ENCODE data around the gene NOTUM. TPM values are rescaled to one million over a fixed set of nuclear protein-coding genes. Genes with fewer than 3 reads are reported as not detected.

Gene NOTUM
- total and polyA plus RNA-seq, 2 experiments from 2014 or later: 0.29 to 1.6 TPM

DNA sequence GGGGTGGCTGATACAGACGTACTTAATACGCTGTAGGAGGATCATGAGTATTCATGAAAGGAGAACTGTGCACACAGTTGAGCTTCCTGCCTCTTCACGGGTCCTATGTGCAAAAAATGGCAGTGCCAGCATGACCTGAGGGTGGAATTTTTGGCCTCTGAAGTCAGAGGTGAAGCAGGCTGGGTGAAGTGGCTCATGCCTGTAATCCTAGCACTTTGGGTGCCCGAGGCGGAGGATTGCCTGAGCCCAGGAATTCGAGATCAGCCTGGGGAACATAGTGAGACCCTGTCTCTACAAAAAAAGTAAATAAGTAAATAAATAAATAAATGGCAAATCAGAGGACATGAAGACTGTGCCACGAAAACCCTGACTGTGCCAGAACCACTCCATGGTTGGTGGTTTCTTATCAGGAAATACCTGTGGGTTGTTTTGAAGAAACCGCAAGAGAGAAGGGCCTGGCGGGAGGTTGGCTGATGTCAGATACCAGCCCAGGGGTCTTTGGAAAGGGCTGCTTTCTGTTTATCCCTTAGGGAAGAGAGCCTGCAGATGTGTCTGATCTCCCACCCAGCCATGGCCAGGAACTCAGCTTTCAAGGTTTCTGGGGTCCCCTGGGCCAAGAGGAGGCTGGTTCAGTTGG is 19.8 kb upstream of the NOTUM start (continued):
- TF ChIP-seq ZNF462 (CRISPR knock-in tag; IDR thresholded peaks at IDR 0.05) (no peak), EZH2phosphoT487 (IDR thresholded peaks at IDR 0.05; ENCODE audit: unreplicated experiment) (no peak), JUNB (IDR thresholded peaks at IDR 0.05; ENCODE audit: unreplicated experiment) (no peak)

DNA sequence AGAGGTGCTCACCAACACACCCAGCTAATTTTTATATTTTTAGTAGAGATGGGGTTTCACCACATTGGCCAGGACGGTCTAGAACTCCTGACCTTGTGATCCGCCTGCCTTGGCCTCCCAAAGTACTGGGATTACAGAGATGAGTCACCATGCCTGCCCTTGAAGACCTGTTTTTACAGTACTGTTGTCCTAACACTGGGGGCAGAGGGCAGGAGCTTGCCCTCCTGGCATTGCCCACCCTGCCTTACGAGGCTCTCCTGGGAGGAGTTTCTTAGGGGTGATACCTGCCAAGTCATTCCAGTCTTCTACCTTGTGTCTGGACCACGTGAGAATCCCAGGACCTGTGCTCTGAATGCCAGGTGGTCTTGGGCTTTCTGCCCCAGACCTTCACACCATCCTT is 19.1 kb upstream of the NOTUM start:
- H3K36me3 Mint-ChIP-seq (ENCODE audit: low read depth): peaks cover 41% of the 10 kb centered on the region
- peaks cover 20% of the 10 kb centered on the region for H3K27me3 ChIP-seq (ENCODE audit: insufficient read depth)
- no peak for TF ChIP-seq NANOG (IDR thresholded peaks at IDR 0.05; ENCODE audit: borderline replicate concordance)
- no peak for TF ChIP-seq ZNF331 (CRISPR knock-in tag; IDR thresholded peaks at IDR 0.05; ENCODE audit: low read depth)
- no peak for TF ChIP-seq ZNF462 (CRISPR knock-in tag; IDR thresholded peaks at IDR 0.05)
- no peak for TF ChIP-seq ZNF114 (CRISPR knock-in tag; IDR thresholded peaks at IDR 0.05)
- TF ChIP-seq CREB1 (CRISPR knock-in tag; IDR thresholded peaks at IDR 0.05; ENCODE audit: low read depth): no peak
- TF ChIP-seq, protein P1, sequence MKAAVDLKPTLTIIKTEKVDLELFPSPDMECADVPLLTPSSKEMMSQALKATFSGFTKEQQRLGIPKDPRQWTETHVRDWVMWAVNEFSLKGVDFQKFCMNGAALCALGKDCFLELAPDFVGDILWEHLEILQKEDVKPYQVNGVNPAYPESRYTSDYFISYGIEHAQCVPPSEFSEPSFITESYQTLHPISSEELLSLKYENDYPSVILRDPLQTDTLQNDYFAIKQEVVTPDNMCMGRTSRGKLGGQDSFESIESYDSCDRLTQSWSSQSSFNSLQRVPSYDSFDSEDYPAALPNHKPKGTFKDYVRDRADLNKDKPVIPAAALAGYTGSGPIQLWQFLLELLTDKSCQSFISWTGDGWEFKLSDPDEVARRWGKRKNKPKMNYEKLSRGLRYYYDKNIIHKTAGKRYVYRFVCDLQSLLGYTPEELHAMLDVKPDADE (IDR thresholded peaks at IDR 0.05): no peak

More for the DNA sequence above, 19.1 kb upstream of the NOTUM start:
- Histone ChIP-seq H3K4me2 (no peak overlapping the region), H3K27ac (ENCODE audit: low read depth) (no peak overlapping the region), H2AFZ (no peak overlapping the region), H3K4me1 (ENCODE audit: insufficient read depth) (no peaks in the 10 kb centered on the region), H4K20me1 (replicated peaks; ENCODE audit: insufficient read depth) (no peaks in the 10 kb centered on the region; the same call in 1 of the 2 replicates), H3F3A (replicated peaks; ENCODE audit: low read depth) (peaks cover 4% of the 10 kb centered on the region; the same call in 1 of the 2 replicates), H3K79me2 (replicated peaks; ENCODE audit: insufficient read depth) (peaks cover 9% of the 10 kb centered on the region), H3K9me2 (ENCODE audit: insufficient read depth) (no peaks in the 10 kb centered on the region), H3K4me3 (no peak overlapping the region), H3K36me3 (ENCODE audit: insufficient read depth) (peaks cover 4% of the 10 kb centered on the region; the same call in 1 of the 2 replicates)
- DNase-seq (ENCODE audit: low spot score) (no peak), ATAC-seq (no peak)
- Mint-ChIP-seq H3K27me3 (ENCODE audit: insufficient read depth, low read depth, poor library complexity) (peaks cover 22% of the 10 kb centered on the region), H3K4me3 (no peak overlapping the region; the same call in 2 of the 3 replicates), H3K4me1 (peaks cover 6% of the 10 kb centered on the region; the same call in 2 of the 3 replicates), H3K9me3 (peaks cover under 1% of the 10 kb centered on the region; the same call in 1 of the 3 replicates), H3K27ac (no peak overlapping the region)

Measured in GM23338 (cell line).